Glutamatergic neuron (in vitro differentiated cells): Measurements from ENCODE around the gene DNMBP. TPM values are rescaled to one million over a fixed set of nuclear protein-coding genes. Genes with fewer than 3 reads are reported as not detected.
"Not testable (repeated sequence)": the region's sequence is repeated elsewhere in the genome, so short reads cannot be mapped to it uniquely, and the experiment has no call there.

Experiments
- DNase-seq: peaks from one replicate; pipeline ENCODE4 v3.0.0; 2022
- H3K27ac Mint-ChIP-seq: one replicate; pipeline ENCODE4 v1.8.0; 2020; ENCODE audit warnings: mild to moderate bottlenecking, mixed read lengths, inconsistent platforms; ENCODE audit not compliant: unreplicated experiment
- H3K27me3 Mint-ChIP-seq: one replicate; pipeline ENCODE4 v1.8.0; 2020; ENCODE audit warnings: mild to moderate bottlenecking, moderate library complexity, mixed read lengths, inconsistent platforms; ENCODE audit not compliant: unreplicated experiment
- H3K36me3 Mint-ChIP-seq: one replicate; pipeline ENCODE4 v1.8.0; 2020; ENCODE audit warnings: mild to moderate bottlenecking, mixed read lengths, inconsistent platforms; ENCODE audit not compliant: unreplicated experiment
- H3K4me1 Mint-ChIP-seq: one replicate; pipeline ENCODE4 v1.8.0; 2020; ENCODE audit warnings: mild to moderate bottlenecking, low read depth, mixed read lengths, inconsistent platforms; ENCODE audit not compliant: unreplicated experiment
- H3K4me3 Mint-ChIP-seq: one replicate; pipeline ENCODE4 v1.8.0; 2020; ENCODE audit warnings: mild to moderate bottlenecking, mixed read lengths, inconsistent platforms; ENCODE audit not compliant: unreplicated experiment
- H3K9me3 Mint-ChIP-seq: one replicate; pipeline ENCODE4 v1.8.0; 2020; ENCODE audit warnings: mild to moderate bottlenecking, moderate library complexity, mixed read lengths, inconsistent platforms; ENCODE audit not compliant: unreplicated experiment
- CTCF ChIP-seq: fragments of 200-600 bp; sonication (generic); IDR thresholded peaks from one replicate; pipeline ENCODE4 v1.5.0; 2021; ENCODE audit not compliant: partially characterized antibody, unreplicated experiment
- total RNA-seq: library from RNA; stranded (reverse); fragmentation: NEBNext Ultra II Directional; extraction: Animal tissue kit (Norgen Biotek cat#: 25700); gene quantifications from one replicate; pipeline ENCODE4 v1.2.1, GENCODE V29; 2021; ENCODE audit not compliant: unreplicated experiment

DNMBP gene
- total RNA-seq, 1 donor from 2014 or later, result 9.5 TPM

DNA sequence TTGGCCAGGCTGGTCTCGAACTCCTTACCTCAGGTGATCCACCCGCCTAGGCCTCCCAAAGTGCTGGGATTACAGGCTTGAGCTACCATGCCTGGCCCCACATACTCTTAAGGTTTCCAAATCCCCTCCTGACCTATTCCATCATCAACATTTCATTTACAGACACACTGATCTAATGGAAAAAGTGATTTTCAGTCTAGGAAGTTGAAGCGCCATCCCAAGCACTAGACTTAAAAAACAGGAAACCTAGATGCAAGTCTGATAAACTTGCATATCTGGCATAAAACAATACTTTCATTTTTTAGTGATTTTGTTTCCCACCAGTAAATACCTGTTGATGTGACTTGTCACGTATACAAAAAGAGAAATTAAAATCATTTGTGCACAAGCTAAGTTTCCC, 44.0 kb downstream of the DNMBP start:
- H3K27ac Mint-ChIP-seq, result no peak overlapping the region
- no peaks in the 10 kb centered on the region for H3K9me3 Mint-ChIP-seq
- H3K4me3 Mint-ChIP-seq, result no peak overlapping the region
- no peaks in the 10 kb centered on the region for H3K4me1 Mint-ChIP-seq
- peaks cover 3% of the 10 kb centered on the region for H3K36me3 Mint-ChIP-seq
- no peak for TF ChIP-seq CTCF
- peaks cover 1% of the 10 kb centered on the region for H3K27me3 Mint-ChIP-seq
- DNase-seq, result no peak

DNA sequence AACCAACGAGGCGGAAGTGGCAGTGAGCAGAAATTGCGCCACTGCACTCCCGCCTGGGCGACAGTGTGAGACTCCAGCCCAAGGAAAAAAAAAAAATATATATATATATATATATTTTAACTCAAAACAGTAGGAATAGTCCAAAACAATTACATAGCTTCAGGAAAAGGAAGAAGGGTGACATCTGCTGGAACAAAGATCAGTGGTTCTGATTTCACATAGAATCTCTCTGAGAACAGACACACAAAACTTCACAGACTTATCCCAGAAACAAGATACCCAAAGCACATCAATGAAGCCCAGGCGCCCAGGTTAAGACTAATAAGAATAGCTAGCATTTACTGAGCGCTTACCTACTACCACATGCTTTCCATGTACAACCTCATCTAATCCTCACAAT, 45.0 kb downstream of the DNMBP start:
- Mint-ChIP-seq H3K27me3 (peaks cover 1% of the 10 kb centered on the region), H3K36me3 (no peaks in the 10 kb centered on the region), H3K4me1 (no peaks in the 10 kb centered on the region), H3K9me3 (no peaks in the 10 kb centered on the region), H3K4me3 (no peak overlapping the region), H3K27ac (no peak overlapping the region)
- no peak for TF ChIP-seq CTCF
- DNase-seq, result no peak

GRCh38 chr10:99963467-99964165, 46.1 kb downstream of the DNMBP start:
- H3K4me3 Mint-ChIP-seq, H3K4me1 Mint-ChIP-seq, H3K27me3 Mint-ChIP-seq, H3K27ac Mint-ChIP-seq, H3K36me3 Mint-ChIP-seq, H3K9me3 Mint-ChIP-seq, DNase-seq: not testable (repeated sequence)

DNA sequence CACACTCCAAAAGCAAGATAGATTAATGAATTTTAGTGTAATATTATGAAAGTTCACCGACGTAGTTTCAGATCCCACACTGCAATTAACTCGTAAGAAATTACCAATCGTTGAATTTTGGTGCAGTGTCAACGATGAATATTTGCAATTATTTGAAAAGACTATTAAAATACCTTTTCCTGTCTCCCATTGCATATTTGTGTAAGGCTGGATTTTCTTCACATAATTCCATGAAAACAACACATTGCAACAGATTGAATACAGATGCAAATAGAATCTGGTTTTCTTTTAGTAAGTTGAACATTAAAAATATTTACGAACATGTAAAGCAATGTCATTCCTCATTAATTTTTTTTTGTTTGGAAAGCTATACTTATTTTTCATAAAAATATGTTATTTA, 50.9 kb downstream of the DNMBP start:
- Mint-ChIP-seq H3K4me3 (no peak overlapping the region), H3K36me3 (peaks cover 10% of the 10 kb centered on the region), H3K27ac (no peak overlapping the region), H3K4me1 (no peaks in the 10 kb centered on the region), H3K27me3 (no peaks in the 10 kb centered on the region), H3K9me3 (no peaks in the 10 kb centered on the region)
- DNase-seq, result no peak
- TF ChIP-seq CTCF, result no peak

GRCh38 chr10:99958302-99958701, 51.4 kb downstream of the DNMBP start:
- Mint-ChIP-seq H3K4me1 (no peaks in the 10 kb centered on the region), H3K9me3 (no peaks in the 10 kb centered on the region), H3K36me3 (peaks cover 10% of the 10 kb centered on the region), H3K4me3 (no peak overlapping the region), H3K27me3 (no peaks in the 10 kb centered on the region), H3K27ac (no peak overlapping the region)
- no peak for TF ChIP-seq CTCF
- DNase-seq, result no peak

DNA sequence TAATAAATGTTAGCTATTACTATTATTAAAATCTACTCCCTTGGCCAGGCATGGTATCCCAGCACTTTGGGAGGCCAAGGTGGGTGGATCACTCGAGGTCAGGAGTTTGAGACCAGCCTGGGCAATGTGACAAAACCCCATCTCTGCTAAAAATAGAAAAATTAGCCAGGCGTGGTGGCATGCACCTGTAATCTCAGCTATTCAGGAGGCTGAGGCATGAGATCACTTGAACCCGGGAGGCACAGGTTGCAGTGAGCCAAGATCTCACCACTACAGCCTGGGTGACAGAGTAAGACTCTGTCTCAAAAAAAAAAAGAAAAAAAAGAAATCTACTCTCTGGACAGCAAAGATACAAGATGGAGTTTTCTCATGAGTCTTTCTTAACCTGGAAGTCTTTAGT, 56.2 kb downstream of the DNMBP start:
- H3K4me1 Mint-ChIP-seq, H3K4me3 Mint-ChIP-seq, DNase-seq, H3K9me3 Mint-ChIP-seq, H3K27ac Mint-ChIP-seq, H3K27me3 Mint-ChIP-seq: not testable (repeated sequence)
- peaks cover 33% of the 10 kb centered on the region for H3K36me3 Mint-ChIP-seq
